Tibial nerve (tissue), 4 donors: ENCODE measurements around the gene RCN2.

Source experiments
- CTCF ChIP-seq, 5 experiments: fragments of 200-600 bp in 3 of 5; fragments of 450-650 bp in 2 of 5; sonication (generic) in 3 of 5; IDR thresholded peaks; one replicate each; pipeline ENCODE4 v1.5.1; 2016 to 2019; ENCODE audit warnings: antibody characterized with exemption in 5 of 5, mild to moderate bottlenecking in 3 of 5, moderate library complexity in 2 of 5
- EP300 ChIP-seq, 2 donors: sonication (generic); formaldehyde crosslinking; IDR thresholded peaks; one replicate each; pipeline ENCODE4 v1.6.1; 2017; ENCODE audit warnings: antibody characterized with exemption in 2 of 2, mild to moderate bottlenecking in 1 of 2
- POLR2A ChIP-seq, 2 donors: fragments of 450-650 bp; IDR thresholded peaks; one replicate each; pipeline ENCODE4 v1.6.1; 2017; ENCODE audit warnings: antibody characterized with exemption in 2 of 2, mild to moderate bottlenecking in 2 of 2, moderate library complexity in 2 of 2

GRCh38 chr15:76941636-76942035, 10.1 kb downstream of the RCN2 start:
- TF ChIP-seq CTCF (IDR thresholded peaks at IDR 0.05) (no peak), EP300 (IDR thresholded peaks at IDR 0.05) (no peak), POLR2A (IDR thresholded peaks at IDR 0.05) (no peak)
